Mucosa of descending colon (tissue), 3 donors: ENCODE results near the gene MFSD6. TPM values are rescaled to one million over a fixed set of nuclear protein-coding genes. Genes with fewer than 3 reads are reported as not detected.

Experiments
- ATAC-seq: fragments of 200-7000 bp; cut with Tn5 transposase; one replicate; pipeline ENCODE4 v1.9.1; 2020; ENCODE audit warnings: mild to moderate bottlenecking, moderate library complexity
- DNase-seq, 3 donors: peaks; one replicate each; pipeline ENCODE4 v3.0.0-alpha.2; 2020
- H3K36me3 ChIP-seq: fragments of 200-600 bp; one replicate; pipeline ENCODE4 v1.8.0; 2021; ENCODE audit warnings: low read depth, mild to moderate bottlenecking
- H3K4me1 ChIP-seq: fragments of 200-600 bp; one replicate; pipeline ENCODE4 v1.8.0; 2021; ENCODE audit warnings: low read depth, mild to moderate bottlenecking
- H3K4me3 ChIP-seq: fragments of 200-600 bp; one replicate; pipeline ENCODE4 v1.8.0; 2021; ENCODE audit warnings: mild to moderate bottlenecking
- H3K9me3 ChIP-seq: fragments of 200-600 bp; one replicate; pipeline ENCODE4 v1.8.0; 2021; ENCODE audit warnings: mild to moderate bottlenecking
- CTCF ChIP-seq: fragments of 200-600 bp; IDR thresholded peaks from one replicate; pipeline ENCODE4 v1.8.0; 2022; ENCODE audit warnings: antibody characterized with exemption, mild to moderate bottlenecking
- intact Hi-C, 2 donors: fragments of 100-400 bp; cut with DNase I in 1 of 2; cut with micrococcal nuclease in 1 of 2; formaldehyde crosslinking; loops; one replicate each; pipeline versions ENCODE4 v1.11.0 to v1.11.1; 2022; cut with DNase I, micrococcal nuclease
- total RNA-seq, 3 donors: library from RNA; stranded (reverse); fragmentation: NEBNext Ultra II Directional in 2 of 3; extraction: Animal tissue kit (Norgen Biotek cat#: 25700) in 2 of 3; gene quantifications; one replicate each; pipeline versions ENCODE4 v1.2.1 to v1.2.4, GENCODE V29; 2021 to 2023
- donor health status: DM: no; HTN: no; CAD: no; lungs with moderate emphysema.
- donor health status: DM: no; HTN: no; CAD: no.
- donor health status: DM: no; HTN: yes; CAD: no.

MFSD6 gene
- total RNA-seq, 3 donors from 2014 or later = 58.4 to 73.2 (median 64.1) TPM

DNA sequence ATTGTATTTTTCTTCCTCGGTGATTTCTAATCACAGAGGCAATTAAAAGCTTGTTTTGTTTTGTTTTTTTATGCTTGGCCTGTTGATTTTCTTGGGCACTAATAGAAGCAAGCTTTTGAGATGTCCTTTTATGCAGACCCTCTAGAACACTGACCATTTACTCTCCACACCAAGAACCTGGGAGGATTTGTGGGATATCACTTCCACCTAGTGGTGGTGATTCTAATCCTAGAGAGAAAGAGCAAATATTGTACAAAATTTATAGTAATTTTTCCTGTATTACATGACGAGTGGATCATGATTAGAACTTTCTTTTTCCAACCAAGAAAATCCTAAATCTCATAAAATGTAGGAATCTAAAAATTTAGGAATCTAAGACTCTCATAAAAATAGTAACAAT, 102.9 kb downstream of the MFSD6 start:
- H3K4me1 ChIP-seq = peaks cover 27% of the 10 kb centered on the region
- H3K36me3 ChIP-seq = no peaks in the 10 kb centered on the region
- H3K4me3 ChIP-seq = no peak overlapping the region
- intact Hi-C loops = loop anchor here in 1 of 2 donors (5.0 kb wide), 1 partner anchor 129 kb away; no protein-coding TSS in a partner anchor
- TF ChIP-seq CTCF = no peak
- H3K9me3 ChIP-seq = no peaks in the 10 kb centered on the region
- ATAC-seq (no peak), DNase-seq (no peak)

DNA sequence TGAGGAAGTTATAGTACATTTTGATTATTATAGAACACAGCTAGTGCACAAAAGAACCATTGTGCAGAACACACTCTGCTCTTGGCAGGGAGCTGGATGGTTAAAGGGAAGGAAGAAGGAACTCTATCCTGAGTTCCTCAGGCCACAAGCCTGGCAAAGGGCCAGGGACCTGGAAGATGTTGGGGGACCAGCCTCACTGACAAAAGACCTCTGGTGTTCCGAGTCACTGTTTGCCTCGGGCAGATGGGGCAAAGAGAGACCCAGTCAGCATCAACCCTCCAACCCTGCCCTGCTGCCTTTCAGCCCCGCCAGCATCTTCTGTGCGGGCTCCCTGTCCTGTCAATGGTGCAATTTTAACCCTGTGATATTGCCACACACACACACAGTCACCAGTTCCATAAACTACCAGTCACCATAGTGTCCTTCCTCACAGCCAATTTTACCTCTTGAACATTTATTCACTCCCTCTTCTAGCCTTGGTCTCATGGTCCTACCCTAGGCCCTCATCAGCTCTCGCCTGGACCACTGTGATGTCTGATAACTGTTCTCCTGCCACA, 104.5 kb downstream of the MFSD6 start:
- no peak overlapping the region for H3K4me3 ChIP-seq
- H3K9me3 ChIP-seq = no peaks in the 10 kb centered on the region
- DNase-seq (no peak), ATAC-seq (no peak)
- intact Hi-C loops = loop anchor here in 1 of 2 donors (5.0 kb wide), 1 partner anchor 130 kb away; no protein-coding TSS in a partner anchor
- no peaks in the 10 kb centered on the region for H3K36me3 ChIP-seq
- H3K4me1 ChIP-seq = peaks cover 14% of the 10 kb centered on the region
- TF ChIP-seq CTCF = no peak

GRCh38 chr2:190513877-190514276, 105.7 kb downstream of the MFSD6 start:
- H3K4me1 ChIP-seq = peaks cover 10% of the 10 kb centered on the region
- no peaks in the 10 kb centered on the region for H3K36me3 ChIP-seq
- no peak for DNase-seq
- intact Hi-C loops = loop anchor here in 1 of 2 donors (5.0 kb wide), 1 partner anchor 132 kb away; no protein-coding TSS in a partner anchor
- no peak for TF ChIP-seq CTCF
- ATAC-seq = no peak
- no peak overlapping the region for H3K4me3 ChIP-seq
- H3K9me3 ChIP-seq = no peaks in the 10 kb centered on the region

GRCh38 chr2:190514676-190515075, 106.5 kb downstream of the MFSD6 start:
- DNase-seq = no peak

DNA sequence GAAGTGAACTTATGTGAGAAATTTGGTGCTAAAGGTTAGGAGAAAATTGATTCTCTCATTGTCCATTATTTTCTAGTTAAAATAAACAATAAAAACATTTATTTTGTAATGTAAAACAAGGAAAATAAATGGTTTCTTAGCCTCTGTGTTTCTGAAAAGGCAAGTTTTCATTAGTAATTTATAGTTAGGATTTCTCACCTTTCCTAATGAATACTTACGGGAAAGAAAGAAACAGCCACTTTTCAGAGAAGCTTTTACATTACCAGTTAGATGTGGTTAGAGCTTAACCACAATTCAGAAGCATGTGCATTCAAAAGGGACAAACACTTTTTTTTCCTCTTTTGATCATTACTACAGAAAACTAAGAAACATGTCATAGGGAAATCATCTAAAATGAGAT, 107.5 kb downstream of the MFSD6 start:
- Histone ChIP-seq H3K36me3 (no peaks in the 10 kb centered on the region), H3K4me1 (no peaks in the 10 kb centered on the region), H3K9me3 (no peaks in the 10 kb centered on the region), H3K4me3 (no peak overlapping the region)
- intact Hi-C loops = no loop called here
- ATAC-seq = no peak
- DNase-seq = no peak
- TF ChIP-seq CTCF = no peak

More at GRCh38 chr2:190514676-190515075, 106.5 kb downstream of the MFSD6 start:
- no peaks in the 10 kb centered on the region for H3K9me3 ChIP-seq
- H3K4me1 ChIP-seq = peaks cover 8% of the 10 kb centered on the region
- H3K4me3 ChIP-seq = no peak overlapping the region
- no peaks in the 10 kb centered on the region for H3K36me3 ChIP-seq
- intact Hi-C loops = loop anchor here in 1 of 2 donors (5.0 kb wide), 1 partner anchor 132 kb away; no protein-coding TSS in a partner anchor
- no peak for ATAC-seq
- TF ChIP-seq CTCF = no peak
